ENCODE data around the gene ACKR1.

- no peak for TF ChIP-seq CTCF (conservative IDR thresholded peaks at IDR 0.05; ENCODE audit: low read length)
- no peak for TF ChIP-seq EZH2phosphoT487 (IDR thresholded peaks at IDR 0.05; ENCODE audit: borderline replicate concordance)
These were observed 2.4 kb downstream of the ACKR1 start for GRCh38 chr1:159207080-159207479.

All from Loucy (cell line).